ENCODE data around the gene B3GAT2. TPM values are rescaled to one million over a fixed set of nuclear protein-coding genes. Genes with fewer than 3 reads are reported as not detected.

Gene B3GAT2
- total and polyA plus RNA-seq, 2 experiments from 2014 or later, result 0.34 TPM; not detected in 1

DNA sequence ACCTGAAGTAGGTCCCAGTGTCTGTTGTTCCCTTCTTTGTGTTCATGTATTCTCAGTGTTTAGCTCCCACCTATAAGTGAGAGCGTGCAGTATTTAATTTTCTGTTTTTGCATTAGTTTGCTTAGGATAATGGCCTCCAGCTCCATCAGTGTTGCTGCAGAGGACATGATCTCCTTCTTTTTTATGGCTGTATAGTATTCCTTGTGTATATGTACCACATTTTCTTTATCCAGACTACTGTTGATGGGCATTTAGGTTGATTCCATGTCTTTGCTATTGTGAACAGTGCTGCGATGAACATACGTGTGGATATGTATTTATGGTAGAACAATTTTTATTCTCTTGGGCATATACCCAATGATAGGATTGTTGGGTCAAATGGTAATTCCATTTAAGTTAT lies 125.4 kb downstream of the B3GAT2 start:
- no peak for TF ChIP-seq EZH2 (IDR thresholded peaks at IDR 0.05; ENCODE audit: insufficient read depth, poor library complexity, severe bottlenecking)
- TF ChIP-seq EZH2phosphoT487 (IDR thresholded peaks at IDR 0.05; ENCODE audit: insufficient read depth, low read depth), result no peak
- in situ Hi-C loops (cut with MboI), result no loop called here

GRCh38 chr6:70823651-70824050 lies 133.2 kb downstream of the B3GAT2 start:
- Histone ChIP-seq H3K9me2 (ENCODE audit: insufficient read depth) (no peaks in the 10 kb centered on the region), H3K4me3 (no peak overlapping the region), H3K9ac (no peak overlapping the region), H3K4me1 (ENCODE audit: insufficient read depth) (no peaks in the 10 kb centered on the region), H3K27ac (no peak overlapping the region), H3K27me3 (replicated peaks; ENCODE audit: insufficient read depth) (no peaks in the 10 kb centered on the region), H2AFZ (no peak overlapping the region), H4K20me1 (ENCODE audit: insufficient read depth) (peaks cover 6% of the 10 kb centered on the region; the same call in 1 of the 2 replicates), H3K79me2 (ENCODE audit: insufficient read depth) (no peaks in the 10 kb centered on the region), H3F3A (ENCODE audit: insufficient read depth) (no peaks in the 10 kb centered on the region), H3K36me3 (ENCODE audit: low read depth) (no peaks in the 10 kb centered on the region), H3K9me3 (ENCODE audit: low read depth) (no peaks in the 10 kb centered on the region), H3K4me2 (ENCODE audit: unreplicated experiment) (no peak overlapping the region)
- WGBS, 2 experiments (ENCODE audit: low coverage in 1 of 2, low lambda C conversion rate in 2 of 2, missing lambda C conversion rate in 2 of 2), result 83 to 85% methylated on average over 1 of the region's 1 CpG
- in situ Hi-C loops (cut with MboI), result no loop called here
- no peak for DNase-seq
- no peak for TF ChIP-seq EZH2phosphoT487 (IDR thresholded peaks at IDR 0.05; ENCODE audit: insufficient read depth, low read depth)
- TF ChIP-seq EZH2 (IDR thresholded peaks at IDR 0.05; ENCODE audit: insufficient read depth, poor library complexity, severe bottlenecking), result no peak

More for the DNA sequence above, 125.4 kb downstream of the B3GAT2 start:
- Histone ChIP-seq H3K4me2 (ENCODE audit: unreplicated experiment) (no peak overlapping the region), H3K36me3 (ENCODE audit: low read depth) (no peaks in the 10 kb centered on the region), H3K27ac (no peak overlapping the region), H4K20me1 (ENCODE audit: insufficient read depth) (no peaks in the 10 kb centered on the region), H3K9me2 (ENCODE audit: insufficient read depth) (no peaks in the 10 kb centered on the region), H2AFZ (no peak overlapping the region), H3K4me1 (ENCODE audit: insufficient read depth) (peaks cover 8% of the 10 kb centered on the region), H3K4me3 (no peak overlapping the region), H3K79me2 (ENCODE audit: insufficient read depth) (no peaks in the 10 kb centered on the region), H3F3A (ENCODE audit: insufficient read depth) (no peaks in the 10 kb centered on the region), H3K9ac (no peak overlapping the region), H3K27me3 (replicated peaks; ENCODE audit: insufficient read depth) (no peaks in the 10 kb centered on the region), H3K9me3 (ENCODE audit: low read depth) (no peaks in the 10 kb centered on the region)
- no peak for DNase-seq
- 93 to 97% methylated on average over 3 of the region's 3 CpGs for WGBS, 2 experiments (ENCODE audit: low coverage in 1 of 2, low lambda C conversion rate in 2 of 2, missing lambda C conversion rate in 2 of 2)

- no peaks in the 10 kb centered on the region for H3K9me2 ChIP-seq (ENCODE audit: insufficient read depth)
- no peak overlapping the region for H2AFZ ChIP-seq
- H3F3A ChIP-seq (ENCODE audit: insufficient read depth), result no peaks in the 10 kb centered on the region
- 98 to 100% methylated on average over 2 of the region's 2 CpGs for WGBS, 2 experiments (ENCODE audit: low coverage in 1 of 2, low lambda C conversion rate in 2 of 2, missing lambda C conversion rate in 2 of 2)
- H3K79me2 ChIP-seq (ENCODE audit: insufficient read depth), result no peaks in the 10 kb centered on the region
- in situ Hi-C loops (cut with MboI), result no loop called here
- no peak overlapping the region for H3K27ac ChIP-seq
- H3K9ac ChIP-seq, result no peak overlapping the region
- no peaks in the 10 kb centered on the region for H3K36me3 ChIP-seq (ENCODE audit: low read depth)
- no peak for DNase-seq
- H3K4me2 ChIP-seq (ENCODE audit: unreplicated experiment), result no peak overlapping the region
- no peaks in the 10 kb centered on the region for H3K9me3 ChIP-seq (ENCODE audit: low read depth)
- no peak for TF ChIP-seq EZH2phosphoT487 (IDR thresholded peaks at IDR 0.05; ENCODE audit: insufficient read depth, low read depth)
- TF ChIP-seq EZH2 (IDR thresholded peaks at IDR 0.05; ENCODE audit: insufficient read depth, poor library complexity, severe bottlenecking), result no peak
- no peaks in the 10 kb centered on the region for H3K27me3 ChIP-seq (replicated peaks; ENCODE audit: insufficient read depth)
- no peaks in the 10 kb centered on the region for H3K4me1 ChIP-seq (ENCODE audit: insufficient read depth)
- no peak overlapping the region for H3K4me3 ChIP-seq
- peaks cover 6% of the 10 kb centered on the region; the same call in 1 of the 2 replicates for H4K20me1 ChIP-seq (ENCODE audit: insufficient read depth)
Observed at GRCh38 chr6:70821751-70822150, 135.1 kb downstream of the B3GAT2 start.

- Histone ChIP-seq H3K36me3 (ENCODE audit: low read depth) (no peaks in the 10 kb centered on the region), H3F3A (ENCODE audit: insufficient read depth) (no peaks in the 10 kb centered on the region), H3K4me1 (ENCODE audit: insufficient read depth) (no peaks in the 10 kb centered on the region), H3K27ac (no peak overlapping the region), H3K27me3 (replicated peaks; ENCODE audit: insufficient read depth) (no peaks in the 10 kb centered on the region), H3K9me3 (ENCODE audit: low read depth) (no peaks in the 10 kb centered on the region), H3K4me2 (ENCODE audit: unreplicated experiment) (no peak overlapping the region), H3K9me2 (ENCODE audit: insufficient read depth) (no peaks in the 10 kb centered on the region), H3K9ac (no peak overlapping the region), H2AFZ (no peak overlapping the region), H3K4me3 (no peak overlapping the region), H4K20me1 (ENCODE audit: insufficient read depth) (peaks cover 6% of the 10 kb centered on the region; the same call in 1 of the 2 replicates), H3K79me2 (ENCODE audit: insufficient read depth) (no peaks in the 10 kb centered on the region)
- no peak for TF ChIP-seq EZH2phosphoT487 (IDR thresholded peaks at IDR 0.05; ENCODE audit: insufficient read depth, low read depth)
- TF ChIP-seq EZH2 (IDR thresholded peaks at IDR 0.05; ENCODE audit: insufficient read depth, poor library complexity, severe bottlenecking), result no peak
- DNase-seq, result no peak
- in situ Hi-C loops (cut with MboI), result no loop called here
- 98 to 99% methylated on average over 2 of the region's 2 CpGs for WGBS, 2 experiments (ENCODE audit: low coverage in 1 of 2, low lambda C conversion rate in 2 of 2, missing lambda C conversion rate in 2 of 2)
Observed at GRCh38 chr6:70820778-70821177, 136.1 kb downstream of the B3GAT2 start.

DNA sequence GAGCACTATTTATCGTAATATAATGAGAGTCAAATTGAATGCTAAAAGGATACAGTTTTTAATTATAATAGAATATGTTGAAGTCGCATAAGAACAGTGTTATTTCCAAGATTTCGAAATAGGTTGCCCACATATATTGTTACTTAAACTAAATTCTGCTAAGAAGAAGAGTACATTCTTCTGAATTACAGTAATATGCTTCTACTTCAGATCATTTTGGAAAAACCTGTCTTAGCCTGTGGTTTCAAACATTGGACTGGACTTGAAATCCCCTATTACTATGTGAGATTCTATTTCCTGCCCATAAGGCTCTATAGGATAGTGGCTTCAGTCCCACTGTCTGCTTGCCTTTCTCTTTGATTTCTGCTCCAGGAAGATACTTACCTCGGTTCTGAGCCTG lies 137.2 kb downstream of the B3GAT2 start:
- Histone ChIP-seq H3K4me2 (ENCODE audit: unreplicated experiment) (no peak overlapping the region), H3K9me3 (ENCODE audit: low read depth) (no peaks in the 10 kb centered on the region), H3K79me2 (ENCODE audit: insufficient read depth) (no peaks in the 10 kb centered on the region), H2AFZ (no peak overlapping the region), H3K27me3 (replicated peaks; ENCODE audit: insufficient read depth) (no peaks in the 10 kb centered on the region), H3F3A (ENCODE audit: insufficient read depth) (no peaks in the 10 kb centered on the region), H3K27ac (no peak overlapping the region), H4K20me1 (ENCODE audit: insufficient read depth) (peaks cover 6% of the 10 kb centered on the region; the same call in 1 of the 2 replicates), H3K36me3 (ENCODE audit: low read depth) (no peaks in the 10 kb centered on the region), H3K4me3 (no peak overlapping the region), H3K9ac (no peak overlapping the region), H3K9me2 (ENCODE audit: insufficient read depth) (no peaks in the 10 kb centered on the region), H3K4me1 (ENCODE audit: insufficient read depth) (no peaks in the 10 kb centered on the region)
- WGBS, 2 experiments (ENCODE audit: low coverage in 1 of 2, low lambda C conversion rate in 2 of 2, missing lambda C conversion rate in 2 of 2), result 81 to 84% methylated on average over 4 of the region's 4 CpGs
- TF ChIP-seq EZH2 (IDR thresholded peaks at IDR 0.05; ENCODE audit: insufficient read depth, poor library complexity, severe bottlenecking), result no peak
- TF ChIP-seq EZH2phosphoT487 (IDR thresholded peaks at IDR 0.05; ENCODE audit: insufficient read depth, low read depth), result no peak
- in situ Hi-C loops (cut with MboI), result no loop called here
- DNase-seq, result no peak

All from GM23248 (cell line).